Measurements from ENCODE around the gene AKT3.

AKT3 gene

GRCh38 chr1:243725846-243726245 lies 124.2 kb downstream of the AKT3 start:
- Histone ChIP-seq H2BK120ac (ENCODE audit: insufficient read depth, low read length, poor library complexity) (no peak overlapping the region), H3K79me1 (ENCODE audit: low read length) (no peaks in the 10 kb centered on the region), H4K91ac (ENCODE audit: low read depth, low read length) (no peak overlapping the region), H3K4me1 (ENCODE audit: control insufficient read depth in 1 of 2, insufficient read depth in 2 of 2, low read length in 2 of 2) (peaks cover 0 to 3% of the 10 kb centered on the region in 2 experiments), H3K4me2 (ENCODE audit: low read length) (no peak overlapping the region), H2AK5ac (ENCODE audit: low read length) (no peak overlapping the region), H3K14ac (ENCODE audit: low read length) (no peak overlapping the region), H4K12ac (ENCODE audit: low read depth, low read length) (no peak overlapping the region), H3K27me3 (ENCODE audit: insufficient read depth, low read length) (no peaks in the 10 kb centered on the region), H2AFZ (ENCODE audit: insufficient read depth, low read length, poor library complexity) (no peak overlapping the region), H3K23ac (ENCODE audit: low read length) (no peak overlapping the region), H3K9me3 (ENCODE audit: insufficient read depth, low read depth, low read length) (no peaks in the 10 kb centered on the region), H2BK12ac (ENCODE audit: low read length) (no peak overlapping the region), H3K79me2 (ENCODE audit: control insufficient read depth, insufficient read depth, low read length, poor library complexity) (no peaks in the 10 kb centered on the region), H3K9ac (ENCODE audit: low read length) (no peak overlapping the region), H3K18ac (ENCODE audit: low read length) (no peak overlapping the region), H2BK5ac (ENCODE audit: low read depth, low read length, poor library complexity) (no peak overlapping the region), H3K36me3 (ENCODE audit: control insufficient read depth in 1 of 2, insufficient read depth in 2 of 2, low read length in 2 of 2) (peaks cover 0 to 4% of the 10 kb centered on the region in 2 experiments), H3K4me3 (ENCODE audit: low read depth, low read length) (no peak overlapping the region), H4K8ac (ENCODE audit: low read depth, low read length) (no peak overlapping the region), H3K4ac (ENCODE audit: low read depth, low read length) (no peak overlapping the region), H3K27ac (ENCODE audit: low read depth, low read length) (no peak overlapping the region)
- peak; percentile 47 to 86 for DNase-seq
- WGBS (ENCODE audit: extremely low coverage, insufficient coverage, insufficient read length): no CpG with 5 or more reads among the region's 3 CpGs

- H2BK12ac ChIP-seq (ENCODE audit: low read length): no peak overlapping the region
- no peaks in the 10 kb centered on the region for H3K79me1 ChIP-seq (ENCODE audit: low read length)
- H4K12ac ChIP-seq (ENCODE audit: low read depth, low read length): no peak overlapping the region
- no peaks in the 10 kb centered on the region for H3K27me3 ChIP-seq (ENCODE audit: insufficient read depth, low read length)
- H3K18ac ChIP-seq (ENCODE audit: low read length): no peak overlapping the region
- H3K27ac ChIP-seq (ENCODE audit: low read depth, low read length): no peak overlapping the region
- H3K36me3 ChIP-seq (ENCODE audit: control insufficient read depth in 1 of 2, insufficient read depth in 2 of 2, low read length in 2 of 2): peaks cover 0 to 2% of the 10 kb centered on the region in 2 experiments
- DNase-seq: peak; percentile 5 to 26
- H3K14ac ChIP-seq (ENCODE audit: low read length): no peak overlapping the region
- H2AK5ac ChIP-seq (ENCODE audit: low read length): no peak overlapping the region
- H2BK5ac ChIP-seq (ENCODE audit: low read depth, low read length, poor library complexity): no peak overlapping the region
- H4K91ac ChIP-seq (ENCODE audit: low read depth, low read length): no peak overlapping the region
- no peak overlapping the region for H2AFZ ChIP-seq (ENCODE audit: insufficient read depth, low read length, poor library complexity)
- peaks cover 0 to 4% of the 10 kb centered on the region in 2 experiments for H3K4me1 ChIP-seq (ENCODE audit: control insufficient read depth in 1 of 2, insufficient read depth in 2 of 2, low read length in 2 of 2)
- H3K4me2 ChIP-seq (ENCODE audit: low read length): no peak overlapping the region
- H4K8ac ChIP-seq (ENCODE audit: low read depth, low read length): no peak overlapping the region
- no peak overlapping the region for H3K4ac ChIP-seq (ENCODE audit: low read depth, low read length)
- H3K9me3 ChIP-seq (ENCODE audit: insufficient read depth, low read depth, low read length): no peaks in the 10 kb centered on the region
- H3K4me3 ChIP-seq (ENCODE audit: low read depth, low read length): no peak overlapping the region
- H3K23ac ChIP-seq (ENCODE audit: low read length): no peak overlapping the region
- H3K9ac ChIP-seq (ENCODE audit: low read length): no peak overlapping the region
- no peak overlapping the region for H2BK120ac ChIP-seq (ENCODE audit: insufficient read depth, low read length, poor library complexity)
- no peaks in the 10 kb centered on the region for H3K79me2 ChIP-seq (ENCODE audit: control insufficient read depth, insufficient read depth, low read length, poor library complexity)
- no CpG with 5 or more reads among the region's 3 CpGs for WGBS (ENCODE audit: extremely low coverage, insufficient coverage, insufficient read length)
These were observed 125.0 kb downstream of the AKT3 start for GRCh38 chr1:243725075-243725474.

- no peaks in the 10 kb centered on the region for H3K27me3 ChIP-seq (ENCODE audit: insufficient read depth, low read length)
- no peak overlapping the region for H2AK5ac ChIP-seq (ENCODE audit: low read length)
- H3K9me3 ChIP-seq (ENCODE audit: insufficient read depth, low read depth, low read length): no peaks in the 10 kb centered on the region
- no peak overlapping the region for H3K18ac ChIP-seq (ENCODE audit: low read length)
- no peak overlapping the region for H2BK12ac ChIP-seq (ENCODE audit: low read length)
- H3K23ac ChIP-seq (ENCODE audit: low read length): no peak overlapping the region
- H4K91ac ChIP-seq (ENCODE audit: low read depth, low read length): no peak overlapping the region
- H3K4ac ChIP-seq (ENCODE audit: low read depth, low read length): no peak overlapping the region
- peaks cover 4% of the 10 kb centered on the region for H3K79me1 ChIP-seq (ENCODE audit: low read length)
- no peaks in the 10 kb centered on the region for H3K79me2 ChIP-seq (ENCODE audit: control insufficient read depth, insufficient read depth, low read length, poor library complexity)
- no peak overlapping the region for H4K12ac ChIP-seq (ENCODE audit: low read depth, low read length)
- no peak overlapping the region for H3K27ac ChIP-seq (ENCODE audit: low read depth, low read length)
- no peak overlapping the region for H3K4me2 ChIP-seq (ENCODE audit: low read length)
- DNase-seq: peak; percentile 83 to 92
- H3K9ac ChIP-seq (ENCODE audit: low read length): no peak overlapping the region
- H3K14ac ChIP-seq (ENCODE audit: low read length): no peak overlapping the region
- WGBS (ENCODE audit: extremely low coverage, insufficient coverage, insufficient read length): 100% methylated on average over 1 of the region's 3 CpGs
- no peak overlapping the region for H4K8ac ChIP-seq (ENCODE audit: low read depth, low read length)
- no peak overlapping the region for H2BK120ac ChIP-seq (ENCODE audit: insufficient read depth, low read length, poor library complexity)
- peaks cover 0 to 4% of the 10 kb centered on the region in 2 experiments for H3K4me1 ChIP-seq (ENCODE audit: control insufficient read depth in 1 of 2, insufficient read depth in 2 of 2, low read length in 2 of 2)
- no peak overlapping the region for H2BK5ac ChIP-seq (ENCODE audit: low read depth, low read length, poor library complexity)
- H3K36me3 ChIP-seq (ENCODE audit: control insufficient read depth in 1 of 2, insufficient read depth in 2 of 2, low read length in 2 of 2): no peaks in the 10 kb centered on the region
- no peak overlapping the region for H3K4me3 ChIP-seq (ENCODE audit: low read depth, low read length)
- H2AFZ ChIP-seq (ENCODE audit: insufficient read depth, low read length, poor library complexity): no peak overlapping the region
These were observed 126.5 kb downstream of the AKT3 start for GRCh38 chr1:243723458-243724043.

- WGBS (ENCODE audit: extremely low coverage, insufficient coverage, insufficient read length): no CpG with 5 or more reads among the region's 3 CpGs
- Histone ChIP-seq H2AFZ (ENCODE audit: insufficient read depth, low read length, poor library complexity) (no peak overlapping the region), H3K4me1 (ENCODE audit: control insufficient read depth in 1 of 2, insufficient read depth in 2 of 2, low read length in 2 of 2) (peaks cover 2 to 6% of the 10 kb centered on the region in 2 experiments), H3K4ac (ENCODE audit: low read depth, low read length) (no peak overlapping the region), H2BK120ac (ENCODE audit: insufficient read depth, low read length, poor library complexity) (no peak overlapping the region), H3K79me2 (ENCODE audit: control insufficient read depth, insufficient read depth, low read length, poor library complexity) (peaks cover 2% of the 10 kb centered on the region), H3K14ac (ENCODE audit: low read length) (no peak overlapping the region), H3K18ac (ENCODE audit: low read length) (no peak overlapping the region), H4K8ac (ENCODE audit: low read depth, low read length) (no peak overlapping the region), H2BK5ac (ENCODE audit: low read depth, low read length, poor library complexity) (no peak overlapping the region), H3K4me2 (ENCODE audit: low read length) (no peak overlapping the region), H4K91ac (ENCODE audit: low read depth, low read length) (no peak overlapping the region), H4K12ac (ENCODE audit: low read depth, low read length) (no peak overlapping the region), H2BK12ac (ENCODE audit: low read length) (no peak overlapping the region), H3K9me3 (ENCODE audit: insufficient read depth, low read depth, low read length) (no peaks in the 10 kb centered on the region), H2AK5ac (ENCODE audit: low read length) (no peak overlapping the region), H3K9ac (ENCODE audit: low read length) (no peak overlapping the region), H3K27me3 (ENCODE audit: insufficient read depth, low read length) (no peaks in the 10 kb centered on the region), H3K36me3 (ENCODE audit: control insufficient read depth in 1 of 2, insufficient read depth in 2 of 2, low read length in 2 of 2) (no peaks in the 10 kb centered on the region), H3K4me3 (ENCODE audit: low read depth, low read length) (no peak overlapping the region), H3K27ac (ENCODE audit: low read depth, low read length) (no peak overlapping the region), H3K23ac (ENCODE audit: low read length) (no peak overlapping the region), H3K79me1 (ENCODE audit: low read length) (peaks cover 7% of the 10 kb centered on the region)
- no peak for DNase-seq
These were observed 127.0 kb downstream of the AKT3 start for GRCh38 chr1:243723050-243723449.
